GM18868 (cell line): ENCODE data around the gene RPUSD2.
A peak's percentile ranks its signal among the peaks of the same experiment; 100 is the strongest.

Experiments
- ATAC-seq: cut with Tn5 transposase; IDR thresholded peaks from one replicate; pipeline ENCODE4 v1.9.1; 2021; ENCODE audit warnings: mild to moderate bottlenecking, moderate library complexity; ENCODE audit not compliant: unreplicated experiment

RPUSD2 gene

GRCh38 chr15:40569129-40569953 lies at the start of gene RPUSD2:
Gene RPUSD2, plus strand, starts transcription at chr15:40569299. Its CDS starts 39 bp downstream, at chr15:40569338.
- peak; percentile 47 for ATAC-seq

- ATAC-seq: no peak
Measured at GRCh38 chr15:40523611-40524010, 45.5 kb upstream of the RPUSD2 start.

GRCh38 chr15:40525855-40526254 lies 43.2 kb upstream of the RPUSD2 start:
- no peak for ATAC-seq

- ATAC-seq: no peak
Measured at GRCh38 chr15:40528801-40529200, 40.3 kb upstream of the RPUSD2 start.

- ATAC-seq: no peak
Measured at GRCh38 chr15:40533763-40534364, 35.2 kb upstream of the RPUSD2 start.

GRCh38 chr15:40534371-40534770 lies 34.7 kb upstream of the RPUSD2 start:
- ATAC-seq: no peak

GRCh38 chr15:40536501-40536900 lies 32.6 kb upstream of the RPUSD2 start:
- ATAC-seq: no peak

- no peak for ATAC-seq
Measured at GRCh38 chr15:40538976-40539375, 30.1 kb upstream of the RPUSD2 start.

GRCh38 chr15:40543082-40543481 lies 26.0 kb upstream of the RPUSD2 start:
- ATAC-seq: peak; percentile 42

GRCh38 chr15:40543631-40544294 lies 25.3 kb upstream of the RPUSD2 start:
- peak; percentile 78 for ATAC-seq

GRCh38 chr15:40545457-40545856 lies 23.6 kb upstream of the RPUSD2 start:
- ATAC-seq: no peak

- ATAC-seq: no peak
Measured at GRCh38 chr15:40548610-40549009, 20.5 kb upstream of the RPUSD2 start.

GRCh38 chr15:40549894-40550293 lies 19.2 kb upstream of the RPUSD2 start:
- peak; percentile 7 for ATAC-seq

GRCh38 chr15:40550341-40551037 lies 18.6 kb upstream of the RPUSD2 start:
- peak; percentile 88 for ATAC-seq

GRCh38 chr15:40554161-40554525 lies 15.0 kb upstream of the RPUSD2 start:
- ATAC-seq: no peak

- ATAC-seq: no peak
Measured at GRCh38 chr15:40555876-40556275, 13.2 kb upstream of the RPUSD2 start.

GRCh38 chr15:40558952-40559742 lies 10.0 kb upstream of the RPUSD2 start:
- no peak for ATAC-seq

- no peak for ATAC-seq
Measured at GRCh38 chr15:40562691-40563090, 6.4 kb upstream of the RPUSD2 start.

- ATAC-seq: no peak
Measured at GRCh38 chr15:40563426-40563825, 5.7 kb upstream of the RPUSD2 start.

GRCh38 chr15:40564591-40565332 lies 4.3 kb upstream of the RPUSD2 start, which contains the start of gene CCDC32:
Gene CCDC32, minus strand, starts transcription at chr15:40565042. Its CDS starts 2,027 bp downstream, at chr15:40563015.
- peak; percentile 97 for ATAC-seq
